HCT116 (cell line): ENCODE results near the gene MARCHF6. TPM values are rescaled to one million over a fixed set of nuclear protein-coding genes. Genes with fewer than 3 reads are reported as not detected.

Source experiments
- ATAC-seq: fragments of 200-7000 bp; cut with Tn5 transposase; 2 replicates; pipeline ENCODE4 v1.9.1; 2020; ENCODE audit warnings: mild to moderate bottlenecking, moderate library complexity
- BruUV-seq: library from RNA; stranded (reverse); fragments of 400-500 nt; replicated peaks from 2 replicates; lab custom pipeline; 2021; lab: Mats Ljungman, UMichigan
- CTCF ChIA-PET: fragments of 300-600 bp; sonication (Branson Sonifier 250); formaldehyde crosslinking; loops from one replicate; lab custom pipeline; 2021; ENCODE audit warnings: antibody characterized with exemption; lab: Charles Lee
- POLR2A ChIA-PET: fragments of 300-600, 350-600 bp; sonication (Branson Sonifier 250); formaldehyde crosslinking; loops from one replicate; lab custom pipeline; 2021; ENCODE audit warnings: antibody characterized with exemption; lab: Charles Lee
- RAD21 ChIA-PET, 2 experiments: fragments of 300-600 bp; sonication (Branson Sonifier 250); formaldehyde crosslinking; loops; one replicate each; lab custom pipeline; 2023; ENCODE audit warnings: low total read pairs in 2 of 2; ENCODE audit not compliant: uncharacterized antibody in 2 of 2, unreplicated experiment in 2 of 2, low non-redundant PET in 1 of 2; lab: Charles Lee
- DNase-seq: peaks from one replicate; pipeline ENCODE4 v3.0.0-alpha.2; 2010; ENCODE audit warnings: low read depth, low spot score
- H2AFZ ChIP-seq: fragments of 200-600 bp; shearing (Covaris generic), sonication (generic); 2 replicates; pipeline ENCODE4 v1.6.1; 2017; ENCODE audit warnings: low read depth, mixed run types, mixed read lengths, antibody characterized with exemption, low read length; ENCODE audit not compliant: poor library complexity, severe bottlenecking
- H3K27ac ChIP-seq: 2 replicates; pipeline ENCODE4 v1.5.1; 2012; ENCODE audit warnings: low read depth, low read length
- H3K27me3 ChIP-seq: fragments of 200-600 bp; sonication (generic); 2 replicates; pipeline ENCODE4 v1.6.1; 2016; ENCODE audit warnings: mixed run types, low read length, mixed read lengths; ENCODE audit not compliant: insufficient read depth
- H3K36me3 ChIP-seq, 2 experiments: fragments of 200-500 bp in 1 of 2; fragments of 200-600 bp in 1 of 2; sonication (Bioruptor generic) in 1 of 2; sonication (generic) in 1 of 2; 2 replicates each; pipeline versions ENCODE4 v1.5.1 to v1.6.1; 2014 to 2016; ENCODE audit warnings: low read length in 2 of 2, inconsistent platforms in 1 of 2, mixed read lengths in 1 of 2, mixed run types in 1 of 2; ENCODE audit not compliant: insufficient read depth in 2 of 2, control insufficient read depth in 1 of 2
- H3K4me1 ChIP-seq, 2 experiments: fragments of 200-600 bp in 1 of 2; sonication (generic) in 1 of 2; 2 replicates each; pipeline versions ENCODE4 v1.5.1 to v1.6.1; 2012 to 2017; ENCODE audit warnings: low read length in 2 of 2, inconsistent platforms in 1 of 2, mild to moderate bottlenecking in 1 of 2, mixed read lengths in 1 of 2, mixed run types in 1 of 2, moderate library complexity in 1 of 2; ENCODE audit not compliant: insufficient read depth in 2 of 2, control insufficient read depth in 1 of 2
- H3K4me2 ChIP-seq: fragments of 200-600 bp; sonication (generic); 2 replicates; pipeline ENCODE4 v1.6.1; 2017; ENCODE audit warnings: mixed run types, low read length, mixed read lengths
- H3K4me3 ChIP-seq, 2 experiments: fragments of 200-600 bp in 1 of 2; sonication (generic) in 1 of 2; replicated peaks in 1 of 2; 2 replicates each; pipeline ENCODE4 v1.5.1; 2011 to 2016; ENCODE audit warnings: low read length in 2 of 2, control low read depth in 1 of 2, low read depth in 1 of 2, mild to moderate bottlenecking in 1 of 2, mixed read lengths in 1 of 2, mixed run types in 1 of 2
- H3K79me2 ChIP-seq: fragments of 200-600 bp; sonication (generic); 2 replicates; pipeline ENCODE4 v1.6.1; 2017; ENCODE audit warnings: mild to moderate bottlenecking, mixed run types, low read length, moderate library complexity, mixed read lengths; ENCODE audit not compliant: insufficient read depth
- H3K9ac ChIP-seq: fragments of 200-600 bp; sonication (generic); 2 replicates; pipeline ENCODE4 v1.6.1; 2016; ENCODE audit warnings: low read length, mixed read lengths
- H3K9me2 ChIP-seq: fragments of 200-600 bp; sonication (generic), shearing (Covaris generic); 2 replicates; pipeline ENCODE4 v1.6.1; 2017; ENCODE audit warnings: mixed run types, mild to moderate bottlenecking, moderate library complexity; ENCODE audit not compliant: insufficient read depth
- H3K9me3 ChIP-seq, 2 experiments: fragments of 200-500 bp in 1 of 2; fragments of 200-600 bp in 1 of 2; sonication (Bioruptor generic) in 1 of 2; sonication (generic) in 1 of 2; 2 replicates each; pipeline ENCODE4 v1.6.1; 2014 to 2017; ENCODE audit warnings: low read length in 2 of 2, mixed read lengths in 2 of 2, inconsistent platforms in 1 of 2, low read depth in 1 of 2, mild to moderate bottlenecking in 1 of 2, mixed run types in 1 of 2, moderate library complexity in 1 of 2; ENCODE audit not compliant: control insufficient read depth in 1 of 2, insufficient read depth in 1 of 2
- H4K20me1 ChIP-seq: fragments of 200-600 bp; sonication (generic), shearing (Covaris generic); 2 replicates; pipeline ENCODE4 v1.6.1; 2017; ENCODE audit warnings: mixed run types, mild to moderate bottlenecking, moderate library complexity; ENCODE audit not compliant: insufficient read depth
- ATF3 ChIP-seq: IDR thresholded peaks from 2 replicates; pipeline ENCODE4 v1.6.1; 2012
- CBX3 ChIP-seq: IDR thresholded peaks from 2 replicates; pipeline ENCODE4 v1.6.1; 2012; ENCODE audit warnings: low read depth
- CEBPB ChIP-seq: IDR thresholded peaks from 2 replicates; pipeline ENCODE4 v1.6.1; 2012; ENCODE audit warnings: low read depth
- CTCF ChIP-seq, 3 experiments: fragments of 200-600 bp in 1 of 3; sonication (generic) in 1 of 3; IDR thresholded peaks in 2 of 3; conservative IDR thresholded peaks in 1 of 3; 2 replicates each; pipeline ENCODE4 v1.5.1; 2012 to 2017; ENCODE audit warnings: low read depth in 2 of 3, low read length in 2 of 3, antibody characterized with exemption in 1 of 3, borderline replicate concordance in 1 of 3, control low read depth in 1 of 3, mild to moderate bottlenecking in 1 of 3, mixed read lengths in 1 of 3, mixed run types in 1 of 3, moderate library complexity in 1 of 3; ENCODE audit not compliant: insufficient read depth in 1 of 3
- EGR1 ChIP-seq: IDR thresholded peaks from 2 replicates; pipeline ENCODE4 v1.6.1; 2012; ENCODE audit warnings: low read depth
- ELF1 ChIP-seq: IDR thresholded peaks from 2 replicates; pipeline ENCODE4 v1.6.1; 2012; ENCODE audit warnings: low read depth, borderline replicate concordance
- EZH2 ChIP-seq: fragments of 200-600 bp; sonication (generic); IDR thresholded peaks from 2 replicates; pipeline ENCODE4 v1.6.1; 2017; ENCODE audit warnings: antibody characterized with exemption, mixed run types
- EZH2phosphoT487 ChIP-seq: fragments of 200-600 bp; IDR thresholded peaks from 2 replicates; pipeline ENCODE4 v1.6.1; 2018; ENCODE audit warnings: antibody characterized with exemption, borderline replicate concordance
- POLR2AphosphoS5 ChIP-seq: IDR thresholded peaks from 2 replicates; pipeline ENCODE4 v1.6.1; 2011; ENCODE audit warnings: mild to moderate bottlenecking, low read depth, low read length, moderate library complexity
- RAD21 ChIP-seq: IDR thresholded peaks from 2 replicates; pipeline ENCODE4 v1.6.1; 2012; ENCODE audit warnings: low read depth, mild to moderate bottlenecking
- REST ChIP-seq: IDR thresholded peaks from 2 replicates; pipeline ENCODE4 v1.6.1; 2012; ENCODE audit warnings: low read depth
- SIN3A ChIP-seq: IDR thresholded peaks from 2 replicates; pipeline ENCODE4 v1.6.1; 2012; ENCODE audit warnings: low read depth
- SP1 ChIP-seq: IDR thresholded peaks from 2 replicates; pipeline ENCODE4 v1.6.1; 2012; ENCODE audit warnings: low read depth
- SRF ChIP-seq: IDR thresholded peaks from 2 replicates; pipeline ENCODE4 v1.6.1; 2012; ENCODE audit warnings: low read depth
- YY1 ChIP-seq: IDR thresholded peaks from 2 replicates; pipeline ENCODE4 v1.6.1; 2011; ENCODE audit warnings: low read length, low read depth, moderate library complexity, mild to moderate bottlenecking; ENCODE audit not compliant: insufficient replicate concordance; ENCODE audit errors: extremely low read depth
- intact Hi-C: fragments of 100-400 bp; cut with micrococcal nuclease; formaldehyde crosslinking; loops from 2 replicates; pipeline ENCODE4 v1.10.0; 2022
- total RNA-seq: library from RNA; stranded (reverse); gene quantifications from one replicate; pipeline ENCODE4 v1.2.1, GENCODE V29; 2021; ENCODE audit not compliant: unreplicated experiment
- TF ChIP-seq, protein P1 (sequence below): IDR thresholded peaks from 2 replicates; pipeline ENCODE4 v1.6.1; 2011; ENCODE audit warnings: mild to moderate bottlenecking, low read length, moderate library complexity; ENCODE audit not compliant: insufficient replicate concordance; ENCODE audit errors: extremely low read depth

The MARCHF6 gene
- total RNA-seq, 1 experiment from 2014 or later, result 144 TPM

DNA sequence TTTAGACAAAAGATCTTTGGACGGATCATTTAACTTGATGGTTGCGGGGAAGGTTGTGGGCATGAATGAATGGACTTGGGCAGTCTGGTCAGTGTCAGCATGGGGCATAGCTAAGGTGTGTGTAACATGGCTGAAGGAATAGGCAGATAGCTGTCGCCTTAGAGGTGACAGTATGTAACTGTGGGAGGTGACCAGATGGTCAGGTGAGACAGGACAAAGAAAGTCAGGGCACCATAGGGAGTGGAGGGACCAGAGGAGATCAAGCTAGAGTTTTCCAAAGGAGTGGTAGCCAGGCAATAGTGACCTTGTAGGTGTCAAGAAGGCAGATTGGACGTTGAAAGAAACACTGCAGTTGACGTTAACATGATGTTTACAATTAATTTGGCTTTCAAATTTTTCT, 43.1 kb downstream of the MARCHF6 start:
- Histone ChIP-seq H3K4me1 (no peaks in the 10 kb centered on the region), H3K9ac (no peak overlapping the region), H3K9me3 (no peaks in the 10 kb centered on the region), H3K4me3 (no peak overlapping the region), H2AFZ (no peak overlapping the region), H3K9me2 (no peaks in the 10 kb centered on the region), H3K27ac (no peak overlapping the region), H3K36me3 (peaks cover 17 to 55% of the 10 kb centered on the region in 2 experiments)
- BruUV-seq, result no TSS peak
- DNase-seq (no peak), ATAC-seq (no peak)
- CTCF ChIA-PET, result no interaction called here
- no peak for TF ChIP-seq ATF3
- no peak for TF ChIP-seq EZH2
- no peak for TF ChIP-seq POLR2AphosphoS5
- TF ChIP-seq YY1, result no peak
- no peak for TF ChIP-seq CEBPB
- TF ChIP-seq REST, result no peak
- TF ChIP-seq SRF, result no peak
- no peak for TF ChIP-seq CTCF (IDR thresholded peaks at IDR 0.05 in 2 of 3, conservative IDR thresholded peaks at IDR 0.05 in 1 of 3; ENCODE audit: borderline replicate concordance in 1 of 3, insufficient read depth in 1 of 3, low read depth in 2 of 3, low read length in 2 of 3)
- TF ChIP-seq ELF1, result no peak
- no peak for TF ChIP-seq EGR1
- no peak for TF ChIP-seq CBX3
- no peak for TF ChIP-seq EZH2phosphoT487
- TF ChIP-seq RAD21, result no peak
- TF ChIP-seq, protein P1, sequence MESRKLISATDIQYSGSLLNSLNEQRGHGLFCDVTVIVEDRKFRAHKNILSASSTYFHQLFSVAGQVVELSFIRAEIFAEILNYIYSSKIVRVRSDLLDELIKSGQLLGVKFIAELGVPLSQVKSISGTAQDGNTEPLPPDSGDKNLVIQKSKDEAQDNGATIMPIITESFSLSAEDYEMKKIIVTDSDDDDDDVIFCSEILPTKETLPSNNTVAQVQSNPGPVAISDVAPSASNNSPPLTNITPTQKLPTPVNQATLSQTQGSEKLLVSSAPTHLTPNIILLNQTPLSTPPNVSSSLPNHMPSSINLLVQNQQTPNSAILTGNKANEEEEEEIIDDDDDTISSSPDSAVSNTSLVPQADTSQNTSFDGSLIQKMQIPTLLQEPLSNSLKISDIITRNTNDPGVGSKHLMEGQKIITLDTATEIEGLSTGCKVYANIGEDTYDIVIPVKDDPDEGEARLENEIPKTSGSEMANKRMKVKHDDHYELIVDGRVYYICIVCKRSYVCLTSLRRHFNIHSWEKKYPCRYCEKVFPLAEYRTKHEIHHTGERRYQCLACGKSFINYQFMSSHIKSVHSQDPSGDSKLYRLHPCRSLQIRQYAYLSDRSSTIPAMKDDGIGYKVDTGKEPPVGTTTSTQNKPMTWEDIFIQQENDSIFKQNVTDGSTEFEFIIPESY, result no peak
- no peak for TF ChIP-seq SIN3A
- no peak for TF ChIP-seq SP1
- TF ChIP-seq, all 23 proteins: peak for 0
- ChIA-PET RAD21 (no interaction called here), POLR2A (no interaction called here)
- intact Hi-C loops, result no loop called here
- Histone ChIP-seq H3K4me2 (no peak overlapping the region), H4K20me1 (peaks cover 11% of the 10 kb centered on the region; the same call in 1 of the 2 replicates), H3K79me2 (peaks cover 7% of the 10 kb centered on the region), H3K27me3 (no peaks in the 10 kb centered on the region)
